IPS DF 6.9 (cell line): ENCODE data around the gene SLC26A1.

Experiments
- DNase-seq: peaks from one replicate; pipeline ENCODE4 v3.0.0-alpha.2; 2013; ENCODE audit warnings: low read depth, low spot score
- H3K27ac ChIP-seq: one replicate; pipeline ENCODE4 v1.5.1; 2013; ENCODE audit warnings: low read length, control low read depth
- H3K27me3 ChIP-seq: 2 replicates; pipeline ENCODE4 v1.6.1; 2013; ENCODE audit warnings: mild to moderate bottlenecking, low read length; ENCODE audit not compliant: control insufficient read depth, insufficient read depth
- H3K36me3 ChIP-seq: 2 replicates; pipeline ENCODE4 v1.6.1; 2013; ENCODE audit warnings: low read length; ENCODE audit not compliant: control insufficient read depth, insufficient read depth
- H3K4me1 ChIP-seq: 2 replicates; pipeline ENCODE4 v1.6.1; 2013; ENCODE audit warnings: low read length; ENCODE audit not compliant: control insufficient read depth, insufficient read depth
- H3K4me3 ChIP-seq: 2 replicates; pipeline ENCODE4 v1.5.1; 2013; ENCODE audit warnings: mild to moderate bottlenecking, low read length
- H3K9me3 ChIP-seq: 2 replicates; pipeline ENCODE4 v1.6.1; 2013; ENCODE audit warnings: low read length, inconsistent platforms; ENCODE audit not compliant: control insufficient read depth, insufficient read depth
- WGBS: extraction: QIAGEN DNeasy Blood & Tissue Kit; methylation state at CpG from one replicate; pipeline ENCODE4 v1.1.7; 2013; ENCODE audit warnings: mixed read lengths, missing lambda C conversion rate; ENCODE audit not compliant: insufficient read length, insufficient coverage; 5-methylcytosine and 5-hydroxymethylcytosine counted together

Gene SLC26A1

GRCh38 chr4:960636-961350 is 32.4 kb downstream of the SLC26A1 start:
- Histone ChIP-seq H3K27me3 (no peaks in the 10 kb centered on the region), H3K4me3 (no peak overlapping the region), H3K36me3 (peaks cover 5% of the 10 kb centered on the region; the same call in 1 of the 2 replicates), H3K27ac (no peak overlapping the region), H3K4me1 (no peaks in the 10 kb centered on the region; the same call in 1 of the 2 replicates), H3K9me3 (no peaks in the 10 kb centered on the region)
- WGBS, result no CpG with 5 or more reads among the region's 35 CpGs
- DNase-seq, result no peak

GRCh38 chr4:960140-960635 is 33.0 kb downstream of the SLC26A1 start:
- Histone ChIP-seq H3K4me1 (no peaks in the 10 kb centered on the region; the same call in 1 of the 2 replicates), H3K9me3 (no peaks in the 10 kb centered on the region), H3K27me3 (no peaks in the 10 kb centered on the region), H3K4me3 (no peak overlapping the region), H3K27ac (no peak overlapping the region), H3K36me3 (peaks cover 4% of the 10 kb centered on the region; the same call in 1 of the 2 replicates)
- DNase-seq, result no peak
- WGBS, result no CpG with 5 or more reads among the region's 16 CpGs

GRCh38 chr4:959338-960139 is 33.7 kb downstream of the SLC26A1 start:
- H3K4me1 ChIP-seq, result no peaks in the 10 kb centered on the region; the same call in 1 of the 2 replicates
- no peak overlapping the region for H3K27ac ChIP-seq
- H3K9me3 ChIP-seq, result no peaks in the 10 kb centered on the region
- no peak overlapping the region for H3K4me3 ChIP-seq
- H3K27me3 ChIP-seq, result no peaks in the 10 kb centered on the region
- H3K36me3 ChIP-seq, result peaks cover 2% of the 10 kb centered on the region; the same call in 1 of the 2 replicates
- no CpG with 5 or more reads among the region's 24 CpGs for WGBS
- no peak for DNase-seq

DNA sequence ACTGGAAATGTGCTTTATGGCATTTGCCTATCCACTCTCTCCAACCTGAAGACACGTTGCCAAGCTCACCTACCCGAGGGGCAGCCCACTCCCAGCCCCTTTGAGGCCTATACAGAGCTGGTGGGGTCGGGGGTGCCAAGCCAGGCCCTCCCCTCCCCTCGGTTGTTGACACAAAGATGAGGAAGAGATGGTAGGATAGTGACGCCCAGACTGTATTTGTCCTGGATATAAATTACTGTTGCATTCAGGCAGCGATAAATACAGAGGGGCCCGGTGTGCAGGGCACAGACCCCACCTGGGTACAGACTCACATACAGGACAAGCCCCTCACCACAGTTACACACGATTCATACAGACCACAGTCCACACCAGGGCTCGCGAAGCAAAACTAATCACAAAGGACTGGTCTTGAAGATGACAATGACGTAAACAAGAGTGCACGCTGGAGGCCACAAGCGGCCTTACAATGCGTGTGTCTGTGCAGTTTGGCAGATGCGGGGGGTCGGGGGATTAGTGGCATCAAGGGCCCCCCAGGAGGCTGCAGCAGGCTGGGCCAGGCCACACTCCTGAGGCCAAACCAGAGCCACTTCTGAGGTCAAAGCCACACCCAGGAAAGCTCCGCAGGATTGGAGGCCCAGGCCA is 34.4 kb downstream of the SLC26A1 start:
- Histone ChIP-seq H3K27ac (no peak overlapping the region), H3K27me3 (no peaks in the 10 kb centered on the region), H3K4me3 (no peak overlapping the region), H3K36me3 (peaks cover 2% of the 10 kb centered on the region; the same call in 1 of the 2 replicates), H3K4me1 (no peaks in the 10 kb centered on the region; the same call in 1 of the 2 replicates), H3K9me3 (no peaks in the 10 kb centered on the region)
- no peak for DNase-seq
- WGBS, result no CpG with 5 or more reads among the region's 17 CpGs

DNA sequence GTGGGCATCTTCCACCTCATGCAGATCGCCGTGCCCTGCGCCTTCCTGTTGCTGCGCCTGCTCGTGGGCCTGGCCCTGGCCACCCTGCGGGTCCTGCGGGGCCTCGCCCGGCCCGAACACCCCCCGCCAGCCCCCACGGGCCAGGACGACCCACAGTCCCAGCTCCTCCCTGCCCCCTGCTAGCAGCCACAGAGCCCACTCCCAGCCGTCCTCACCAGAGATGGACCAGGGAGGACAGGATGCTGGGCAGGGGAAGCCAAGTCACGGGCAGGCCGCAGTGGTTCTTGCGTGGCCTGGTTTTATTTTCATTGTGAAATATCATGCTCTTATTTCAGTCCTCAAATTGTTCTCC is 34.9 kb downstream of the SLC26A1 start:
- no CpG with 5 or more reads among the region's 17 CpGs for WGBS

GRCh38 chr4:957581-958313 is 35.5 kb downstream of the SLC26A1 start:
- Histone ChIP-seq H3K36me3 (no peaks in the 10 kb centered on the region; the same call in 1 of the 2 replicates), H3K9me3 (no peaks in the 10 kb centered on the region), H3K27ac (no peak overlapping the region), H3K27me3 (no peaks in the 10 kb centered on the region), H3K4me3 (no peak overlapping the region), H3K4me1 (no peaks in the 10 kb centered on the region; the same call in 1 of the 2 replicates)
- no peak for DNase-seq
- WGBS, result no CpG with 5 or more reads among the region's 45 CpGs

More for the DNA sequence above, 34.9 kb downstream of the SLC26A1 start:
- Histone ChIP-seq H3K27me3 (no peaks in the 10 kb centered on the region), H3K9me3 (no peaks in the 10 kb centered on the region), H3K36me3 (peaks cover 1% of the 10 kb centered on the region; the same call in 1 of the 2 replicates), H3K4me1 (no peaks in the 10 kb centered on the region; the same call in 1 of the 2 replicates), H3K27ac (no peak overlapping the region), H3K4me3 (no peak overlapping the region)
- DNase-seq, result no peak

DNA sequence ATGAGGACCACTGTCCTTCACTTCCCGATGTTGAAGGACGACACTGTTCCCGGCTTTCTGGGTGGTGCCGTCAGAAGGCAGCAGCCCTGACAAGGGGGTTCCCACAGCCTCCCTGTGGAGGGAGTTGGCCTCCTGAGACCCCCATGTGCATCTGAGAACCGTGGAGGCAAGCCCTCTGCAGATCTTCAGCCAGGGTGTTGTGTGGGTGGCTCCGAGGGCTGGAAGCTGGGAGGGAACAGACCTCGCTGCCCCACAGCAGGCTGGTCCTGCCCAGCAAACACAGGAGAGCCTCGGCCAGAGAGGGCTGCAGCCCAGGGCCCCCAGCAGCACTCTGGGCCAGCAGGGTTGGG is 36.0 kb downstream of the SLC26A1 start:
- Histone ChIP-seq H3K36me3 (no peaks in the 10 kb centered on the region), H3K4me3 (no peak overlapping the region), H3K27me3 (no peaks in the 10 kb centered on the region), H3K4me1 (no peaks in the 10 kb centered on the region; the same call in 1 of the 2 replicates), H3K27ac (no peak overlapping the region), H3K9me3 (no peaks in the 10 kb centered on the region)
- no peak for DNase-seq
- no CpG with 5 or more reads among the region's 8 CpGs for WGBS

GRCh38 chr4:956531-957230 is 36.5 kb downstream of the SLC26A1 start:
- no CpG with 5 or more reads among the region's 14 CpGs for WGBS
- no peak for DNase-seq
- H3K27ac ChIP-seq, result no peak overlapping the region

DNA sequence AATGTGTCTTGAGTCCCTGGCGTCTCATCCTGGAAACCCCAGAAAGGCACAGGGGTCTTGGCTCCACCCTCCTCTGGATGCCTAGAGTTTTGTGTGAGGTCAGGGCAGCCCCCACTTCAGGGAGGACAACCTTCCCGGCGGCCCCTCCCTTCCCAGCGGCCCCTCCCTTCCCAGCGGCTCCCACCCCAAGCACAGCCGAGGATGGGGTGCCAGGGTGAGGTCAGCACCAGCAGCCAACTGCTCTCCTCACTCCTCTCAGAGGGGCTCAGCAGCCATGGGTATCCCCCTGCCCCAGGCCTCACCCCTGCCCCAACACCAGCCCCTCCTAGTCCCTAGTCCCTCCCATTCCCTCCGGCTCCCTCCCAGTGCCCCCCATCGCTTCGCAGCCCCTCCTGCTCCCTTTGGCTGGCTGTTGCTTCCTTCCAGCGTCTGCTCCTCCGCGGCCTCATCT is 37.2 kb downstream of the SLC26A1 start:
- no peaks in the 10 kb centered on the region for H3K9me3 ChIP-seq
- no CpG with 5 or more reads among the region's 12 CpGs for WGBS
- no peak for DNase-seq
- no peak overlapping the region for H3K4me3 ChIP-seq
- H3K4me1 ChIP-seq, result no peaks in the 10 kb centered on the region; the same call in 1 of the 2 replicates
- H3K36me3 ChIP-seq, result no peaks in the 10 kb centered on the region
- no peak overlapping the region for H3K27ac ChIP-seq
- no peaks in the 10 kb centered on the region for H3K27me3 ChIP-seq

More at GRCh38 chr4:956531-957230, 36.5 kb downstream of the SLC26A1 start:
- Histone ChIP-seq H3K4me3 (no peak overlapping the region), H3K9me3 (no peaks in the 10 kb centered on the region), H3K36me3 (no peaks in the 10 kb centered on the region), H3K27me3 (no peaks in the 10 kb centered on the region), H3K4me1 (no peaks in the 10 kb centered on the region; the same call in 1 of the 2 replicates)
